Activated T-cell treated with anti-CD3 and anti-CD28 coated beads for 4 hours (primary cell): ENCODE data around the gene PEPD.

Experiments used
- DNase-seq: peaks from one replicate; pipeline ENCODE4 v3.0.0-alpha.2; 2020

PEPD gene

DNA sequence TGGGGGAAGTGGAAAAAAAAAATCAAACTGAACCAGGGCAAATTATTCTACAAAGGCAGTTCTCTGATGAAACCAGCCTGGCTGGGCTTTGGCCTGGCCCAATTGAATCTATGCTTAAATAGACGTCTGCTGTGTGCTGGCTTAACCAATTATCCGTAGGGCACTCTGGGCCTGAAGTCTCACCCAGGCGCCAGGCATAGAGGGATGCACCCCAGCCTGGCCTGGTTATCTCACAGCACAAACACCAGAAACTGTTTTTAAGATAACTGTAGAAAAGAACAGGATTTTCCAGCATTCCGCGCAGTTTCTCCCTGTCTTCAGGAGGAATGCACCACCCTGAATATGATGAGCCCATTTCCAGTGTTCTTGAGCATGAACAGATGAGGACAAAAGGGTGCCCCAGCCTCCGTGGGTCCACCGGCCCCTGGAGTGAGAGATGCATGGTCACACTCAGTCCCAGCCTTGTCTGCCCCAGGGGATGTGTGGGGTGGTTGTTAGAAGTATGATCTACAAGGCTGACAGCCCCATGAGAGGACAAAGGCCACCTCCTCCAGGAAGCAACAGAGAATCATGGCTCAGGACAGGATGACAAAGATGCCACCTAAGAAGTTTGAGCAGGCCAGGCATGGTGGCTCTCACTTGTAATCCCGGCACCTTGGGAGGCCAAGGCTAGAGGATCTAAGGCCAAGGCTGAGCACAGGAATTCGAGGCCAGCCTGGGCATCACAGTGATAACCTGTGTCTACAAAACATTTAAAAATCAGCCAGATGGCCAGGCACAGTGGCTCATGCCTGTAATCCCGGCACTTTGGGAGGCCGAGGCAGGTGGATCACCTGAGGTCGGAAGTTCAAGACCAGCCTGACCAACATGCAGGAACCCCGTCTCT, 50.2 kb downstream of the PEPD start:
- DNase-seq, result no peak

DNA sequence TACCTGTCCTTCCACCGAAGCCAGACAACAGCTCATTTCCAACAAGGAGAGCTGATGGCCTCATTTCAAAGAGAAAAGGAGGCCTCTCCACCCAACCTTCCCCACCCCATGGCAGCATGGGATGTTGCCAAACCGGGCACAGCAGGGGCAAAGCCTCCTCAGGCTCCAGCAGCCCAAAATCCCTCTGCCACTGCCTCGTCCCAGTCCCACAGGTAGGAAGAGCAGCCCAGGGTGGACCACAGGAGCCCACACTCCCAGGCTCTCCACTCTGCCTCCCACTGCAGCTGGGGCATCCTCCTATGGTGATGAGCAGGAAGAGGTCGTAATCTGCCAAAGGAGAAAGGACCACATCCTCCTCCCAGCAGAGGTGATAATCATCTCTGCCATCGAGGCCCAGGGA, 50.9 kb downstream of the PEPD start:
- DNase-seq, result no peak

DNA sequence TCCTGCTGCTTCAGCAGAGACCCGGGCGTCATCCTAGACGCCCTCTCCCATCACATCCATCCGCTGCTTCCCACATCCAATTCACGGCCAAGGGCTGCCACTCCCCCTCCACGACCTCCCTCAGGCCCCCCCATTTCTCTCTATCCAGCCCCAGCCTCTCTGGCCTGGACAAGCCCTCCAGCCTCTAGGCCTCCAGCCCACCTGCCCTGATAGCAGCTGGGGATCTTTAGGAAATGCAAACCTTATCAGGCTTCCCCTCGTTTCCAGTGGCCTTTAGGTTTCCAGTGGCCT, 51.6 kb downstream of the PEPD start:
- DNase-seq, result no peak

DNA sequence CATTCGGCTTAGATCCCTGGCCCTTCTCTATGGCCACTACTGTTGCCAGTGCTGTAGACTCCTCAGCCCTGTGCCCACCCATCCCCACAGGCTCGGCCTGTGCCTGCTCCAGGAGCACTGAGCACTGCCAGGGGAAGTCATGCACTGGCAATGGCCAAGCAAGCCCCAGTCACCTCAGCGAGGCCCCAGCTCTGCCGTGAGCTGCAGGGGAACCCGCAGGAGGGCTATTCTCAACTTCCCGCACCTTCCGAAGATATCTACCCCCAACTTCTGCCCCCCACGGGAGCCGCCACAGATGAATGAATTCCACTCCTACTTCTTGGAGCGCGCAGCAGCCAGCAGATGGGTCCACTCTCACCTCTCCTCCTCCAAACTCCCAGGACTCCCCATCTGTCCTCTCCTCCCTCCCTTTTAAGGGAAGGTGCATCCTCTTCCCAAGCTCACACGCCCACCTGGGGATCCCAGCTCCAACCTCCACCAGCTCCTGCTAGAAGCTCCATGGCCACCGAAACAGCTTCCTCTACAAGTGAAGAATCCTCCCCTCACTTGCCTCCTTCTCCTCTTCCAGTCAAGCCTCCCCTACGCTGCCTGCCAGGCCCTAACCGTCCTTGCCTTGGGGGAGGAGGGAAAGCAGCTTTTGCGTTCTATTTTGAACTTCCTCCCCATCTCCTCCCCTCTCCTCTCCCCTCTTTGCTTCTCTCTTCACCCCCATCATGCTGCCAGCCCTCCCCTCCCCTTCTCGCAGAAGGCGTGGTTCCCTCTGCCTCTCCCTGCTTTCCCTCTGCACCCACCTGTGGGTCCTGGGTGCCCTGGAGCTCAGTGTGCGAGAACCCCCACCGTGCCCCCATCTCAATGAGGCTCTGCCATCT, 52.2 kb downstream of the PEPD start:
- DNase-seq, result no peak

DNA sequence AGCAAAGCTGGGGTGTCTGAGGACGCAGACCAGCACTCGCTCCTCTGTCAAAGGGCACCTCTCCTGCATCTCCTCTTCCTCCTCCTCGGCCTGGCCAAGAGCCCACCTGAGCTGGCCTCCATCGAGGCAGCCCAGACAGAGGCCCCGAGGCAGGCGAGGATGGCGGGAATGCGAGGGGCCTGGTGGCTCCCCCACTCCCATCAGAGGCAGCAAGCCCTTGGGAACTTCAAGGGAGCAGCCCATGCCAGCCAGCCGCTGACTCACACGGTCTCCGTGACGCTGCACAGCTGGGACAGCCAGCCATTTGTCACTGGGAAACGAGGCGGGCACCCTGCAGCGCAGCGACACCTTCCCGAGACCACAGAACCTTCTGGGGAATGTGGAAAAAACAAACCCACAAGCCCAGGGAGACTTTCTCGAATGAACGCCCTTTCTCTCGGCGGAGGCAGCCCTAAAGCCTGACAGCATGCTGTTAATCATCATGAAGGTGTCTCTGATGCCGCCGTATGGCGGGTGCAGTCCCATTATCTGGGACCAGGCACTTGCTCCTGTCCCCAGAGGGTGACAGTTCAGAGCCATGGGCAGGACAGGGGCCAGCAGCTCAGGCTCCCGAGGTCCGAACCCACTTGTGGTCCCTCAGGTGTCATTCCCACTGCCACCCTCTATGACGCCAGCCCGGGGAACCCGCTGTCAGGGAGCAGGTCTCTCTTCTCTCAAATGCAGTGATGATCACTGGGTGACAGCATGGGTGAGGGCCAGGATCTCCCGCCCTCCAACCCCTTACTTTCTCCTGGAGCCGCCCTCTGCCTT, 53.0 kb downstream of the PEPD start:
- no peak for DNase-seq

DNA sequence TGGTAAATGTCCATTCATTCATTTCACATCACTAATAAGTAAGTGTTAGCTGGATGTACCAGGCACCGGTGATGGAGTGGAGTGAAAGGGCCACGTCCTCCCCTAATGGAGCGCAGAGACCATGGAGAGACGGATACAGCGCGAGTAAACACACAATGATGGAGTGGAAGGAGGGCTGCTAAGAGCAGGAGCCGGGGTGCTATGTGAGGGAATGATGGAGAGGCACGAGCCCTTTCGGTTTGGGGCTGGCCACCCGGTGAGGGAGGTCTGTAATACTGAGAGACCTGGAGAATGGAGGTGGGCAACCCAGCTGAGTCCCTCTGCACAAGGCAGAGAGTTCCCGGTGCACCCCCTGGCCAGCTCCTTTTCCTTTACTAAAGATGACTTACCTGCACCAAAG, 53.7 kb downstream of the PEPD start:
- DNase-seq, result no peak

DNA sequence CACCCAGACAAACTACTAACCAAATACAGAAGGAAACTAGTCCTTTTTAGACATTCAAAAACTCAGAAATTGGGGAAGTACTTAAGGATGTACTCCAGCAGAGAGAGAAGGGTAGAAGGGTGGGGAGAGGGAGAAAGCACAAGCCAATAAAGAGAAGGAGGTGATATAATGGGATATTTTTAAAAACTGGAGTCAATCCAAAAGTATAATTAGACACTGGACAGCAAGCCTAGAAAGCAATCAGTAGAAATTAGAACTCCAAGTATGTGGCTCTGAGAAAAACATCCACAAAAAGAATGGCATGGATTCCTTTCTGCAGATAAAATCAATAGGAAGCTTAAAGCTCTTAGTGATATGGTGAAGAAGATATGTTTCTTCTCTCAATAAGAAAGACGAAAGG, 55.8 kb downstream of the PEPD start:
- no peak for DNase-seq

DNA sequence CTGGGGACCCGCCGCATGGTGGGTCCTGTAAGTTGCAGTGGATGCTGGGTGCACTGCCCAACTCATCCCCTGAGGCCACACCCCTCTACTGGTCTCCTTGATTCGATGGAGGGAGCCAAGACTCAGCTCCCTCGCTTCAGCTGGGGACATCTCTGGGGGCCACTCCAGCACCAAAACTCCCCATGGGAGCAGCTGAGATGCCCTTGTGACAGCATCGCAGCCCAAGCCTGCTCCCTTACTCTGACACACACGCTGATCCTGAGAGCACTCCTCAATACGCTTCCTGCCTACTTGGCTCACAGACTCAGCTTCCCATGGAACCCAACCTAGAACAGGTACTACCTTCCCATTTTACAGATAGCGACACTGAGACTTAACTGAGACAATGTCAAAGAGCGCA, 56.2 kb downstream of the PEPD start:
- DNase-seq, result no peak

DNA sequence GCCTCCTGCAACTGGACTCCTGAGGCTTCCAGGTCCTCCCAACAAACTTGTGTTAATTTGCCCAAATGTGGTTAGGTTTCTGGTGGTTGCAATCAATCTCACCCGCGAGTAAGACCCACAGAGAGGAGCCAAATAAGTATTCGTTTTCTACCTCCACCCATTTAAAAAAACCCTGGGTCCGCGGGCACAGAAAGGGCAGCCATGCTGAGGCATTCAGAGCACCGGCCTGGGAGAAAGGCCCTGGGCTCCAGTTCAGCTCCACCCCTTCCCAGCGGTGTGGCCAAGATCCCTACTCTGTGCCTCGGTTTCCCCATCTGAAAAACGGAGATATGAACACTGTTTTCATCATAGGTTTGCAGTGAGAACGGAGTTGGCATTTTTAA, 56.9 kb downstream of the PEPD start:
- DNase-seq, result no peak

DNA sequence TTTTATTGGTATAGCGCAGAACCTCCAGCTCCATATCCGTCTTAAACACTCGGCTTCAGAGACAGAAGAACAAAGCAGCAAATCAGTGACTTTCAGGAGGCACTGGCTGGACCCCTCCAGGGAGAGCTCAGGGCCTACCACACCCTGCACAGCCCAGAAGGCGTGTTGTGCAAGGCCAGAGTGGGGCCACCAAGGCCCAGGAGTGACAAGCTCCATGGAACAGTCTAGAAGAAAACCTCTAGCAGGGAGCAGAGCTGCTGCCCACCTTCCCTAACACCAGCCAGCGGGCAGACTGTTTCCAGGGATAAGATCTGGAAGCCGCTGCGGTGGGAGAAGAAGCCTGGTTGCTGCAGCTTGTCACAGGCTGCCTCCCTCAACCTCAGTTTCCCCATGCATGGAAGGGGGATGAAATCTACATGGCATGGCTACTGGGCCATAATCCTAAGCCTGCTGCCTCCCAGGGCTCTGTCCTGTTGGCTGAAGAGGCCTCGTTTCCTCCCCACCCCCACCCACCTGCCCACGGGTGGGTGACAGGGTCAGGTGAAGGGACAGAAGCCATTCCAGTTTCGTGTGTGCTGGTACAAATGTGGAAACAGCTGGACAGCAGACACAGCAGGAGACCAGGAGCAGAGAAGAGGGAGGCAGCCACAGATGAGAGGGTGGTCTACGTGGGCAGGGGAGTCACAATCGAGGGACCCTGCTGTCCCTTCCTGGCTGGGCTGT, 57.4 kb downstream of the PEPD start:
- DNase-seq, result no peak

DNA sequence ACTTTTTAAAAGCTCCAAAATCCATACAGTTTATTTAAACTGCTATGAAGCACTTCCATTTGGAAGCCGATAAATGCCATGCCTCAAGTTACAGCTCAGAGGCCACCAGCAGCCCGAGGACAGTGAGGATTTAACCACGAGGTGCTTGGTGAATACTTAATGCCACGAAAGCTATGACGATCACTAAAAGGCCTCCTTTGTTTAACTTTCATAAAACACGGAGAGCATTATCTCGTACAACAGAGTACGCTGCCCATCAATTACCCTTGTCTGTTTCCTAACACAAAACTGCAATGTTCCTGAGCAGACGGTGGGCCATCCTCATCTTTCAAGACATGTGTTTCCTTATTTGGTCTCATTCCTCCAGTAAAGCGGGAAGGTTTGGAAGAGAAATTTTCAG, 58.4 kb downstream of the PEPD start:
- DNase-seq, result no peak

DNA sequence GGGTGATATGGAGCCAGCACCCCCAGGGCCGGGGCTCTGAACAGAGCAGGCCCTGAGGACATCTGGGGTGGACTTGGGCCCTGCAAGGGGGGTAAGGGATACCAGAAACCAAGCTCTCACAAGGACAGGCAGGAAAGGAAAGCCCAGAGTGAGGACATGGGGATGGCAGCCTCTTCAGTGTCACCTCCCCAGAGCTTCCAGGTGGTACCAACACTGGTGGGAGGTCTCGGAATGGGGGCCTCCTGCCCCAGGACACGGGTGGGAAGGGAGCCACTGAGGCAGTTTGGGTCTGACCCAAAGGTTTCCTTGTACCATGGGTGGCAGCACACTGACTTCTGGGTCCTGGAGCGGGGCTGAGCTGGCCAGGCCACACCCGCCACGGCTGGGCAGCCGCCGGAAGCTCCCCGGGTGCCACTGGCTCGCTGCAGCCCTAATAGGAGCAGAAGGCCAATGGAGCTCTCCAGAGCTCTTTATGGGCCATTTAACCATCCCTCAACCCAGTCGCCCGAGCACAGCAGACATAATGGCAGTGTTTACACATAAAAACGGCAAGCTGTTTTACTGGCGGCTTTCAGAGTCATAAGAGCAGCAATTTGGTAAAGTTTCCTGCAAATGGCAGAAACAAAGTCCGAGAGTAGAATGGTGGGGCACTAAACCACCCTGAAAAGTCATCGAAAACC, 59.3 kb downstream of the PEPD start:
- DNase-seq, result no peak

DNA sequence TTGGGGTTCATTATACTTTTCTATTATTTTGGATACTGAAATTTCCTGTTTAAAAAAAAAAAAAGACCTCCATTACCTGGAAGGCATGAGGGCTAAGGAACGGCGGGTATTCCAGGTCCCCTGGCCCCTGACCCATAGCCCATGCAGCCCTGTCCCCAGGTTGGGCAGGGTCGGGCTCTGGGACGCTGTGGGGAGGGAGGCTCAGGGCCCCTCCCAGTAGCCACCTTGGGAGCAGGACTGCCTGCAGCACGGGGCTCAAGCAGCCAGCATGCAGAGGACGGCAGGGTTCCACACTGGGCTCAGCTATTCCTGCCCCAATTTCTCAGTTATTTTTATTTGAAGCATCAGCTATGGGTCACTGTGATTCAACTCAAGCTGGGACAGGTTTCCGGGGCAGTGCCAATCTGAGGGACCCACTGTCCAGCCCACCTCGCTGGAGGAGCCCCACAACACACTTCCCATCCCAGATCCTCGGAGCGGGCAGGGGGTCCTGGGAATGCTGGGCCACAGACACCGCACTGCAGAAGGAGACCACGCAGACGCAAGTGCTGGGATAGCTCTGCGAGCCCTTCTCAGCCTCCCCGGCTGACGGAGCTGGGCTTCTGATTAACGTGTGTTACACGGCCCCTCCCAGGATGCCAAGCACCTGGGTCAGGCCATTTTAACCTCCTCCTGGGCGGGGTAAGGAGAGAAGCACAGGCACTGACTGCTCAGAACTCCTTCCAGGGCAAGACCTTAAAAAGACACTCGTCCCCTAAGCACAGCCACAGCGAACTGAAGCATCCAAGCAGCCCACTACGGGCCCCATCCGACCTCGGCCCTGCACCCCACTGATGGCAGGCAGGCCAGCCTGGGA, 60.1 kb downstream of the PEPD start:
- no peak for DNase-seq

DNA sequence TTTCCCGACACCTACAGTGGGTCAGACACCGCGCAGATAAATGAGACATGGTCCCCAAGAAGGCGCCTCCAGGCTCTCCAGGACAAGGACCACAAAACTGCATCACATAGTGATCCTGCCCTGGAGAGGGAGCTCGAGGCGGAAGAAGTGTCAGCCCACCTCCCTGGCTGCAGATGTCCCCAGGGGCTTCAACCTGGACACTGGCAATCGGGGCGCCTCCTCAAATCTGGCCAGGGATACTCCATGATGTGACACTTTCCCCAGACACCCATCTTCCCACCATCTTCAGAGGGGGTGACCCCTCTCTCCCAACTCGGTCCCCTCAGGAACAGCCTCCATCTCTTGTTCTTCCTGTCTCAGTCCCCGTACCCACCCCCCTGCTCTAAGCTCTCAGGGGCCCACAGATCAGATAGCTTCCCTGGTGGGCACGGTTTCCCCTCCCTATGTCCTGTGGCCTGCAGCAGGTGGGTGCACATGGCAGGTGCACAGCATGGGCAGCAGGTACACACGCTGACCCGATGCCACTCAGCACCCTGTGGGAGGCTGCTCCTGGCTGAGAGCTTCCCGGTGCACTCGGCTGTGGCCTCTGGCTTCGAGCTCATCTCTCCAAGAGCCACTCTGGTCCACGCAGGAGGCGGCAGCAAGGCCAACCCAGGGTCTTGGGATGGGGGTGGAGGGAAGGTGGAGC, 61.2 kb downstream of the PEPD start:
- no peak for DNase-seq

DNA sequence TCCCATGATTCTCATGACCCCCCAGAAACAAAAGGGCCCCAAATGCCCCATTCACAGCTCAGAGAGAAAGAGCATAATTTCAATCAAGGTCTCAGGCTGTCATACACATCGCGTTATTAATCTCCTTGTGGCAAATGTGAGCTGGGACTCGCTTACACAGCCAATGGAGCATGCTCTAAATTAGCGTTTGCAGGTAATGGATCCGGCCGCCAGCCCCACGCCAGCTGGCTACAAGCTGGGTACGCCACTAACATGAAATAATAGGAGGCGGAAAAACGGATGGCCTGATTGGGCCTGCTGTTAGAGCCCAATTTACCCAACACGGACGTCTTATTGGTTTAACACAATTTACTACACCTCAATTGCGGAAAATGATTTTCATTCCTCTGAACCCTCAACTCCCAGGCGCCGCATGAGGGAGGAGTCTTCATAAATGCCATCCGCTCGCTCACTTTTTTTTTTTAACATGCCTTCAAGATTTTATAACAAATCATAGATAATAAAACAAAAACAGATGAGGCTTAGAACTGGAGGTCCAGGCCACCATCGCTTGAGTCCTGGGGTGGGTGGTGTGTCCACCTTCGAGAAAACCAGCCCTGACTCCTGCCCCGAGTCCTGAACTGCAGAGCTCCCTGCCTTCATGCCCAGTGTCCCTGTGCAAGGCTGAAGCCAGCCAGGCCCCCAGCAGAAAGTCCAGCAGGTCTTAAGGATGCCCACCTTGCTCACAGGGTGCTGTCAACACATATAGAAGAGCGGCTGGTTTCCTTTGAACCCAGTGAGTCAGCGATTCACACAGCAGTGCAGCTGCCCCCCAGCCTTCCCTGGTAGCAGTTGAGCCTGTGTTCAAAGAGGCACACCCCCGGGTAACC, 62.1 kb downstream of the PEPD start:
- DNase-seq, result no peak

DNA sequence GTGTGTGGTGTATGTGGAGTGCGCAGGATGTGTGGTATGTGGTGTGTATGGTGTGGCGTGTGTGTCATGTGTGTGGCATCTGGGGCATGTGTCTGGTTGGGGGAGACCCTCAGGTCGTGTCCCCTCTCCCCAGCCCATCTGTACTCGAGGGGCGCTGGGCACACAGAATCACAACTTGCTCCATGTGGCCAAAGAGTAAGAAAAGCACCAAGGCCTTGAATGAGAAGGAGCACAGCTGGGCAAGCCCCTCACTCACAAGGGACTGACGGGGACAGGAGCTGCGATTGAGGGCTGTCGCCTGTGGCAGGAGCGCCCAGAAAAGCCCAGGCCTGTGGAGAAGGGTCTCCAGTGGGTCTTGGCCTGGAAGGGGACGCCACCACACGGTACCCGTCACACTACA, 62.8 kb downstream of the PEPD start:
- no peak for DNase-seq

DNA sequence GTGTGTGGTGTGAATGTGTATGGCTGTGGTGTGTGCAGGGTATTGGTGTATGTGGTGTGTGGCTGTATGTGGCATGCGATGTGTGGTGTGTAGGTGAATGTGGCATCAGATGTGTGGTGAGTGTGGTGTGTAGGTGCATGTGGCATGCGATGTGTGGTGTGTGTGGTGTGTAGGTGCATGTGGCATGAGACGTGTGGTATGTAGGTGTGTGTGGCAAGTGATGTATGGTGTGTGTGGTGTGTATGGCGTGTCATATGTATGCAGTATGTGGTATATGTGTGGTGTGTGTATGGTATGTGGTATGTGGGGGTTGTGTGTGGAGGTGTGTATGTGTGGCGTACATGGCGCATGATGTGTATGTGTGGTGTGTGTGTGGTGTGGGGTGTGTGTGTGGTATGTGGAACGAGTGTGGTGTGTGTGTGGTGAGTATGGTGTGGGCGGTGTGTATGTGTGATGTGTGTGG, 63.4 kb downstream of the PEPD start:
- DNase-seq, result no peak

DNA sequence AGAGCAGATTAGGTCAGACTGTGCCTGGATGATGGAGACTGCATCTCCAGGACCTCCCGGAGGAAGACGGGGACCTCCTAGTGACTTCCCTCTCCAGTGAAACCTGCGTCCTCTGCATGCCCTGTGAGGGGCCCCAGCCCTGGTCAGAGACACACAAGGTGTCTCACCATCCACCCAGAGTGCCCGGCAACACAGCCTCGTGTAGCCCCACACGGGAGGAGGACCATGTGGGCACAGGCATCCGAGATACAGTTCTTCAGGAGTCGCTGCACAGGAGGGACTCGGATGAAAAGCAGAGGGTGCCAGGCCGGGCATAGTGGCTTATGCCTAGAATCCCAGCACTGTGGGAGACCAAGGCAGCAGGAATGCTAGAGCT, 64.8 kb downstream of the PEPD start:
- no peak for DNase-seq

DNA sequence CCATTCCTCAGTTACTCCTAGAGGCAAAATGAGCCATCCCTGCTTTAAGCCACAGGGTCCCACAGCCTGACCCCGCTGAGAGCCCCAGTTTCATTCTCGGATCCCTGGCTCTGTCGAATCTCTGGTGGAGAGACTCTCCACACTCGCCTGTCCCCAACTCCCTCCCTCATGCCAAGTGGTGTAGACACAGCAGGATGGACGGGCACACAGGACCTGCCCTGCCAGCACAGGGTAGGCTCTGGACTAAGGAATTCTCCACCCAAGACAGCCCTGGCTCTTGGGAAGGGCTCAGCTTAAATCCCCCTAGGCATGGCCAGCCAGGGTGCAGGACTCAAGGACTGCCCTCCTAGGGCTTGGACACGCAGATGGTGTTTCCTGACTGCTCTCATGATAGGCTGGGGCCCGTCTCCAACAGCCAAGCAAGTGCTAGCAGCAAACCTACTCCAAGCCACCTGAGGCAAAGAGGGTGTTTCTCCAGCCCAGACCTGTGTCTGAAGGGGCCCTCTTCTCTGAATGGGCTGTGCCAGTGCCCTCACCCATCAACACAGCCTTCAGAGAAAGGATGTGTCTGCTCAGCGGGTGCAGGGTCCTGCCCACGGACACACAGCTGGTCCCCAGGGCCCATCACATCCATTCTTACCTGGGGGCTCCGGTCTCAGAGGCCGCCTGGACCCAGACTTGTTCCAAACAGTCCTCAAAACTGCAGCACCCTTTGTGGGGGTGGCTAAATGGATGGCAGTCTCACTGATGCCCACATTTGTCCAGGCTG, 65.3 kb downstream of the PEPD start:
- DNase-seq, result no peak
